NCI-H1105 treated with DMSO at 0.1 percent for 48 hours (cell line): ENCODE data around the gene UPF1.

ENCODE experiments used
- DNase-seq: peaks from one replicate; lab custom pipeline; 2025; lab: John Stamatoyannopoulos, UW

The UPF1 gene

GRCh38 chr19:18840288-18841267, 8.8 kb downstream of the UPF1 start:
- no peak for DNase-seq

GRCh38 chr19:18841400-18841799, 9.6 kb downstream of the UPF1 start:
- DNase-seq, result no peak

GRCh38 chr19:18842166-18842565, 10.4 kb downstream of the UPF1 start:
- DNase-seq, result no peak

- no peak for DNase-seq
Observed at GRCh38 chr19:18843960-18844359, 12.2 kb downstream of the UPF1 start.

GRCh38 chr19:18844806-18845329, 13.1 kb downstream of the UPF1 start:
- DNase-seq, result no peak

- no peak for DNase-seq
Observed at GRCh38 chr19:18845961-18846360, 14.2 kb downstream of the UPF1 start.

GRCh38 chr19:18846862-18847548, 15.2 kb downstream of the UPF1 start:
- DNase-seq, result peak; percentile 67

GRCh38 chr19:18847549-18848463, 16.0 kb downstream of the UPF1 start:
- no peak for DNase-seq

GRCh38 chr19:18848878-18849661, 17.3 kb downstream of the UPF1 start:
- DNase-seq, result no peak

- no peak for DNase-seq
Observed at GRCh38 chr19:18849838-18850400, 18.2 kb downstream of the UPF1 start.

- DNase-seq, result no peak
Observed at GRCh38 chr19:18850471-18851375, 19.0 kb downstream of the UPF1 start.

- no peak for DNase-seq
Observed at GRCh38 chr19:18851673-18852325, 20.0 kb downstream of the UPF1 start.

GRCh38 chr19:18852648-18853047, 20.9 kb downstream of the UPF1 start:
- DNase-seq, result no peak

- DNase-seq, result no peak
Observed at GRCh38 chr19:18853755-18854427, 22.1 kb downstream of the UPF1 start.

GRCh38 chr19:18854982-18855381, 23.2 kb downstream of the UPF1 start:
- no peak for DNase-seq

- no peak for DNase-seq
Observed at GRCh38 chr19:18855647-18856384, 24.1 kb downstream of the UPF1 start.

- DNase-seq, result no peak
Observed at GRCh38 chr19:18856385-18857126, 24.8 kb downstream of the UPF1 start.
